ENCODE measurements around the gene PADI2. TPM values are rescaled to one million over a fixed set of nuclear protein-coding genes. Genes with fewer than 3 reads are reported as not detected.

The PADI2 gene
- total RNA-seq, 1 experiment from 2014 or later, result 27.7 TPM

GRCh38 chr1:17023573-17023972, 95.7 kb downstream of the PADI2 start:
- no peak for DNase-seq (ENCODE audit: low spot score)
- peaks cover 96% of the 10 kb centered on the region for H3K36me3 ChIP-seq (ENCODE audit: insufficient read depth, low read length, poor library complexity, severe bottlenecking)
- BruUV-seq (replicated peaks), result no TSS peak
- no peak overlapping the region for H3K4me3 ChIP-seq (ENCODE audit: low read depth, low read length, poor library complexity, severe bottlenecking)
- TF ChIP-seq EZH2 (IDR thresholded peaks at IDR 0.05; ENCODE audit: borderline replicate concordance, low read depth, low read length, poor library complexity, severe bottlenecking) (no peak), CTCF (conservative IDR thresholded peaks at IDR 0.05; ENCODE audit: low read depth, low read length) (no peak)
- intact Hi-C loops (cut with micrococcal nuclease; ENCODE audit: unreplicated experiment), result no loop called here
- ChIA-PET CTCF (no interaction called here), POLR2A (ENCODE audit: low non-redundant PET) (no interaction called here)
- H3K27ac ChIP-seq (ENCODE audit: low read depth, low read length, poor library complexity, severe bottlenecking), result no peak overlapping the region
- H3K4me1 ChIP-seq (ENCODE audit: insufficient read depth, low read length, poor library complexity, severe bottlenecking), result no peaks in the 10 kb centered on the region
- no peaks in the 10 kb centered on the region for H3K9me3 ChIP-seq (ENCODE audit: low read depth, low read length, poor library complexity, severe bottlenecking)
- no peaks in the 10 kb centered on the region for H3K27me3 ChIP-seq (replicated peaks; ENCODE audit: insufficient read depth, low read depth, low read length, poor library complexity)

- H3K4me1 ChIP-seq (ENCODE audit: insufficient read depth, low read length, poor library complexity, severe bottlenecking), result no peaks in the 10 kb centered on the region
- H3K9me3 ChIP-seq (ENCODE audit: low read depth, low read length, poor library complexity, severe bottlenecking), result no peaks in the 10 kb centered on the region
- H3K4me3 ChIP-seq (ENCODE audit: low read depth, low read length, poor library complexity, severe bottlenecking), result no peak overlapping the region
- H3K36me3 ChIP-seq (ENCODE audit: insufficient read depth, low read length, poor library complexity, severe bottlenecking), result peaks cover 96% of the 10 kb centered on the region
- TF ChIP-seq EZH2 (IDR thresholded peaks at IDR 0.05; ENCODE audit: borderline replicate concordance, low read depth, low read length, poor library complexity, severe bottlenecking) (no peak), CTCF (conservative IDR thresholded peaks at IDR 0.05; ENCODE audit: low read depth, low read length) (no peak)
- no peak overlapping the region for H3K27ac ChIP-seq (ENCODE audit: low read depth, low read length, poor library complexity, severe bottlenecking)
- POLR2A ChIA-PET (ENCODE audit: low non-redundant PET), result no interaction called here
- intact Hi-C loops (cut with micrococcal nuclease; ENCODE audit: unreplicated experiment), result no loop called here
- no peaks in the 10 kb centered on the region for H3K27me3 ChIP-seq (replicated peaks; ENCODE audit: insufficient read depth, low read depth, low read length, poor library complexity)
- no peak for DNase-seq (ENCODE audit: low spot score)
- no TSS peak for BruUV-seq (replicated peaks)
- CTCF ChIA-PET, result no interaction called here
Measured at GRCh38 chr1:17023102-17023501, 96.1 kb downstream of the PADI2 start.

GRCh38 chr1:17021896-17022295, 97.4 kb downstream of the PADI2 start:
- H3K27ac ChIP-seq (ENCODE audit: low read depth, low read length, poor library complexity, severe bottlenecking), result no peak overlapping the region
- H3K4me3 ChIP-seq (ENCODE audit: low read depth, low read length, poor library complexity, severe bottlenecking), result no peak overlapping the region
- no peaks in the 10 kb centered on the region for H3K4me1 ChIP-seq (ENCODE audit: insufficient read depth, low read length, poor library complexity, severe bottlenecking)
- POLR2A ChIA-PET (ENCODE audit: low non-redundant PET), result interaction anchor here (0.6 kb wide), 1 partner anchor 25 kb away, joined by 8 read pairs; no protein-coding TSS in a partner anchor
- TF ChIP-seq CTCF (conservative IDR thresholded peaks at IDR 0.05; ENCODE audit: low read depth, low read length) (no peak), EZH2 (IDR thresholded peaks at IDR 0.05; ENCODE audit: borderline replicate concordance, low read depth, low read length, poor library complexity, severe bottlenecking) (no peak)
- H3K36me3 ChIP-seq (ENCODE audit: insufficient read depth, low read length, poor library complexity, severe bottlenecking), result peaks cover 85% of the 10 kb centered on the region
- no peaks in the 10 kb centered on the region for H3K27me3 ChIP-seq (replicated peaks; ENCODE audit: insufficient read depth, low read depth, low read length, poor library complexity)
- no peaks in the 10 kb centered on the region for H3K9me3 ChIP-seq (ENCODE audit: low read depth, low read length, poor library complexity, severe bottlenecking)
- DNase-seq (ENCODE audit: low spot score), result no peak
- intact Hi-C loops (cut with micrococcal nuclease; ENCODE audit: unreplicated experiment), result no loop called here
- CTCF ChIA-PET, result no interaction called here
- no TSS peak for BruUV-seq (replicated peaks)
